Fibroblast of mammary gland (primary cell): ENCODE data around the gene LTB4R.

ENCODE experiments used
- DNase-seq: peaks from one replicate; pipeline ENCODE4 v3.0.0-alpha.2; 2010; ENCODE audit warnings: low read depth
- H3K4me3 ChIP-seq: 2 replicates; pipeline ENCODE4 v1.5.1; 2011; ENCODE audit warnings: low read depth, mild to moderate bottlenecking, low read length, moderate library complexity; ENCODE audit not compliant: control insufficient read depth
- TF ChIP-seq, protein P1 (sequence below): conservative IDR thresholded peaks from 2 replicates; pipeline ENCODE4 v1.5.1; 2011; ENCODE audit warnings: low read depth, low read length, inconsistent platforms; ENCODE audit not compliant: control insufficient read depth, insufficient read depth

Gene LTB4R

DNA sequence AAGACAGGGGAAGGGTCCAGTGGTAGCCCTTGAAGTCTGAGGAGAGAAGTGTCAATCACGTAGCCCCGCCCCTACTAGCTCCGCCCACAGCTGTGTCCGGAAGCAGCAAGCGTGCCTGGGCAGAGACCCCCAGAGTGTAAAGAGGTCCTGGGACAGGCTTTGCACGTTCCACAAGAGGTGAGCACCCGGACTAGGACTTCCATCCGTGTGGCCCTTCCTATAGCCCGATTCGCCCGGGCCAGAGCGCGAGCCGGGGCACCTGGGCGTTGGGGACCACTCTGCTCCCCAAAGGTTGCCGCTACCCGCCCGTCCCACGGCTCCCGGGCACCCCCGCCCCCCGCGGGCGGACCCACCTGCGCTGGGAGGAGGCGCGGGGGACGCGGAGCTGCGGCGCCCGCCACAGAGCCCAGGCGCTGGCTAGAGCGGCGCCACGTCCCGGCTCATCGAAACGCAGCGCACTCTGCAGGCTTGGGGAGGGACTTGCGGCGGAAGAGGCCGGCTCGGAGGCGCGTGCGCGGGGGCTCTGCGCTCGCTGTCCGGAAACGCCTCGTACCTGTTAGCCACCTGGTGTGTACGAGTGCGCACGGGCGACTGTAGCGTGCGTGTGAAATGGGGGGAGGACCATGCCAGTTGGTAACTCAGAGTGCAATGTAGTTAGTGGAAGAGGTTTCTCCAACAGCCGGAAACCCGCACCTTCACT lies 40.0 kb upstream of the LTB4R start, which contains the start of gene RABGGTA:
RABGGTA (minus strand) TSS at position 464 of the 700 bp plus-strand sequence. CDS start 482 bp downstream, outside the sequence.
- H3K4me3 ChIP-seq, result peak within 1 kb of the TSS; percentile 91
- TF ChIP-seq, protein P1, sequence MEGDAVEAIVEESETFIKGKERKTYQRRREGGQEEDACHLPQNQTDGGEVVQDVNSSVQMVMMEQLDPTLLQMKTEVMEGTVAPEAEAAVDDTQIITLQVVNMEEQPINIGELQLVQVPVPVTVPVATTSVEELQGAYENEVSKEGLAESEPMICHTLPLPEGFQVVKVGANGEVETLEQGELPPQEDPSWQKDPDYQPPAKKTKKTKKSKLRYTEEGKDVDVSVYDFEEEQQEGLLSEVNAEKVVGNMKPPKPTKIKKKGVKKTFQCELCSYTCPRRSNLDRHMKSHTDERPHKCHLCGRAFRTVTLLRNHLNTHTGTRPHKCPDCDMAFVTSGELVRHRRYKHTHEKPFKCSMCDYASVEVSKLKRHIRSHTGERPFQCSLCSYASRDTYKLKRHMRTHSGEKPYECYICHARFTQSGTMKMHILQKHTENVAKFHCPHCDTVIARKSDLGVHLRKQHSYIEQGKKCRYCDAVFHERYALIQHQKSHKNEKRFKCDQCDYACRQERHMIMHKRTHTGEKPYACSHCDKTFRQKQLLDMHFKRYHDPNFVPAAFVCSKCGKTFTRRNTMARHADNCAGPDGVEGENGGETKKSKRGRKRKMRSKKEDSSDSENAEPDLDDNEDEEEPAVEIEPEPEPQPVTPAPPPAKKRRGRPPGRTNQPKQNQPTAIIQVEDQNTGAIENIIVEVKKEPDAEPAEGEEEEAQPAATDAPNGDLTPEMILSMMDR, result peak; percentile 44
- peak; percentile 82 for DNase-seq

DNA sequence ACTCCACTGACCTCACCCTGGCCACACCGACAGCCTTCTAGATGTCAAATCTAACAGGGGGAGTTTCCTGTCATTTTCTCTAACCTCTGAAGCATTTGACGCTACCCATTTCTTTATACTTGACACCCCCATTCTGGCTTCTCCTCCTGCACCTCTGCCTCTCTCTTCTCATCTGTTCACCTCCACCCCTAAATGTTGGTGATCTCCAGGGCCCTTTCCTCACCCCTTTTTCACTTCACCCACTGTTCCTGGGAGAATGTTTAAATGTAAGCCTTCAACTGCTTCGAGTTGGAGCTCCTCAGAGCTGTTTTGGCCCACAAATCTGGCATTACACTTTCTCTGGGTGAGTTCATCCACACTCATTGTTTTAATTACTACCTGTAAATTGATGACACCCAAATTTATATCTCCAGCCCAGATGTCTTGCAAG lies 39.5 kb upstream of the LTB4R start:
- peak overlapping the region; percentile 91 for H3K4me3 ChIP-seq
- no peak for DNase-seq
- TF ChIP-seq, protein P1, result no peak

DNA sequence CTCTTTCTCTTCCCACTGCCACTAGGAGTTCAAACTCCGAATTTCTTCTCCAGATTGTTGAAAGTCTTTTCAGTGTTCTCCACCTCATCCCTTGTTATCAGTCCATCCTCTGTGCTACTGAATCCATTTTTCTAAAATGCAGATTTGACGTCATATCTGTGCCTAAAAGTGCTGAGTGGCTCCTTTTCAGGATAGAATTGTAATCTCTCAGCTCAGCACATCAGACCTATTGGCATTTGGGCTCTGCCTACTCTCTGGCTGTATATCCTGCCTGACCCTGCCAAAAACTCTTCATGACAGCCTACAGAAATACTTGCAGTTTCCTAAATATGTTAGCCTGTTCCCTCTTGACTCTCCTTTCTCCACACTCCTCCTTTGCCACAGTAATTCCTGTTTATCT lies 38.8 kb upstream of the LTB4R start:
- no peak for DNase-seq
- no peak overlapping the region for H3K4me3 ChIP-seq
- TF ChIP-seq, protein P1, result no peak

DNA sequence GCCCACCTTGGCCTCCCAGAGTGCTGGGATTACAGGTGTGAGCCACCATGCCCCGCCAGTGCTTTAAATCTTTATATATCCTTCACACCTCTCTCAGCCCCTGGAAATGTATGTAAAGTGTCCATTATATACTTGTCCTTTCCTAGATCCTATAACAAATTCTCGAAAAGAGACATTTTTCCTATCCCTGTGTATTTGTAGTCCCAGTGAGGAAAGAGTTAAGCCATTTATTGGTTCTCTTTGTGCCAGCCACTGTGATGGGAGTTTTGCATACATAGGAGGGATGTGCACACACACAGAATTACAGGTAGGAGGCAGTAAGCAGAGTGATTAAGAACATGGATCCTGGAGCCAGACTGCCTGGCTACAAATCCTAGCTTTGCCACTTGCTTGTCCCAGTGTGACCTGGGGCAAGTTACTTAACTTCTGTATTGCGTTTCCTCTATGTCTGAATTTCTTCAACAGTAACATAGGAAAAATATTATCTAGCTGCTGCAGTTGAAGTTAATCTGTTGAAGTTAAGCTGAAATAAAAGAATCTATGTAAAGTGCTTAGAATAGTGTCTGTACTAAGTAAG lies 37.8 kb upstream of the LTB4R start:
- no peak for DNase-seq
- TF ChIP-seq, protein P1, result no peak
- no peak overlapping the region for H3K4me3 ChIP-seq

DNA sequence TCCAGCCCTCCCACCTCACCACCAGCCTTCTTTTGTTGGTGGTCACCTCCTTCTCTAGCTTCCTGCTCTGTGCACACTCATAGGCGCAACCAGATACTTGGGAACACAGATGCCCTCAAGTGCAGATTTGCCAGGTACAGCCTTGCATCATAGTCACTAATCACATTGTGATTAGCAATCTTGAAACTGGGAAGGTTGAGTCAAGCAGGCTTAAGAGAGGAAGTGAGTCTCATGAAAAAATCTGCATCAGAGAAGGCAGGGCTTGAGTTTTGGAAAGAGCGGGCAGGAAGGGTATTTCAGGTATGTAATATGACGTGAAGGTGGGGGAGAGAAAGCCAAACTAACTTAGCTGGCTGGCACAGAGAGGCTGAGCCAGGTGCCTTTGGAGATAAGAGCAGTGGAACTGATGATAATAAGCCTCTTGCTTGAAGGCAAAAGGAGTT lies 37.2 kb upstream of the LTB4R start:
- no peak overlapping the region for H3K4me3 ChIP-seq
- TF ChIP-seq, protein P1, result no peak
- DNase-seq, result peak; percentile 6

DNA sequence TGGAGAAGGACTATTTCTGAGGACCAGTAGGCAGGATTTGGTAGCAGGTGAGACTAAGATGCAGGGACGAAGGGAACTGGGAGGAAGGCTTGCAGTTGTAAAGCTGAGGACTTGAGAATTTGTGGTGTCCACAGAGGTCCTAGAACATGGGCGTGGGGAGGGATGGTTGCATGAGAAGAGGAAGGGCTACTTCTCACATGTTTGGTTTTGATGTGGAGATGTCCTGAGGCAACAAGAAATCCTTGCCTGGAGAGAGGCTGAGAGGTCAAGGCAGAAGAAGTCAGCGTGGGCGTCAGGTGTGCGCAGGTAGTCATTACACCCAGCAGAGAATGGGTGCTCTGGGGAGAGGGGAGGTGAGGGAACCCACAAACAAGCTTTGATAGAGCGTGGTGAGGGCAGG lies 34.2 kb upstream of the LTB4R start:
- no peak overlapping the region for H3K4me3 ChIP-seq
- TF ChIP-seq, protein P1, result no peak
- DNase-seq, result no peak
